A673 (cell line): ENCODE measurements around the gene ZNF844. TPM values are rescaled to one million over a fixed set of nuclear protein-coding genes. Genes with fewer than 3 reads are reported as not detected.

Source experiments
- Bru-seq: library from RNA; stranded (reverse); fragments of 400-500 nt; gene quantifications from one replicate; lab custom pipeline; 2021; lab: Mats Ljungman, UMichigan
- BruChase-seq, 2 experiments: library from RNA; stranded (reverse); fragments of 400-500 nt; gene quantifications; one replicate each; lab custom pipeline; 2021; lab: Mats Ljungman, UMichigan
- BruUV-seq: library from RNA; stranded (reverse); fragments of 400-500 nt; replicated peaks from 2 replicates; lab custom pipeline; 2021; lab: Mats Ljungman, UMichigan
- CTCF ChIA-PET: fragments of 300-600 bp; sonication (Branson Sonifier 250); formaldehyde crosslinking; loops from one replicate; lab custom pipeline; 2022; ENCODE audit warnings: antibody characterized with exemption; lab: Charles Lee
- POLR2A ChIA-PET: fragments of 300-600 bp; sonication (Branson Sonifier 250); formaldehyde crosslinking; loops from one replicate; lab custom pipeline; 2022; ENCODE audit warnings: antibody characterized with exemption; ENCODE audit not compliant: low non-redundant PET; lab: Charles Lee
- DNase-seq: peaks from one replicate; pipeline ENCODE4 v3.0.0-alpha.2; 2015; ENCODE audit warnings: low spot score
- H3K27ac ChIP-seq: fragments of 200-600 bp; sonication (generic); 2 replicates; pipeline ENCODE4 v1.5.1; 2016; ENCODE audit warnings: mixed run types, low read depth, mild to moderate bottlenecking, mixed read lengths, antibody characterized with exemption, low read length; ENCODE audit not compliant: poor library complexity, severe bottlenecking
- H3K27me3 ChIP-seq: fragments of 200-600 bp; sonication (generic); replicated peaks from 2 replicates; pipeline ENCODE4 v1.6.1; 2017; ENCODE audit warnings: mixed run types, low read depth, mild to moderate bottlenecking, mixed read lengths, antibody characterized with exemption, low read length; ENCODE audit not compliant: insufficient read depth, poor library complexity
- H3K36me3 ChIP-seq: fragments of 200-600 bp; sonication (generic); 2 replicates; pipeline ENCODE4 v1.6.1; 2016; ENCODE audit warnings: mixed run types, mild to moderate bottlenecking, mixed read lengths, antibody characterized with exemption, low read length; ENCODE audit not compliant: insufficient read depth, poor library complexity, severe bottlenecking
- H3K4me1 ChIP-seq: fragments of 200-600 bp; sonication (generic); 2 replicates; pipeline ENCODE4 v1.6.1; 2017; ENCODE audit warnings: mixed run types, mild to moderate bottlenecking, mixed read lengths, antibody characterized with exemption, low read length; ENCODE audit not compliant: insufficient read depth, poor library complexity, severe bottlenecking
- H3K4me3 ChIP-seq: fragments of 200-600 bp; sonication (generic); 2 replicates; pipeline ENCODE4 v1.5.1; 2016; ENCODE audit warnings: low read depth, mixed run types, mild to moderate bottlenecking, mixed read lengths, low read length; ENCODE audit not compliant: poor library complexity, severe bottlenecking
- H3K9me3 ChIP-seq: fragments of 200-600 bp; sonication (generic); 2 replicates; pipeline ENCODE4 v1.6.1; 2016; ENCODE audit warnings: mixed run types, low read depth, mild to moderate bottlenecking, mixed read lengths, antibody characterized with exemption, low read length; ENCODE audit not compliant: poor library complexity, severe bottlenecking
- CTCF ChIP-seq: fragments of 300-800, 200-600 bp; sonication (generic); conservative IDR thresholded peaks from 2 replicates; pipeline ENCODE4 v1.5.1; 2017; ENCODE audit warnings: low read depth, mild to moderate bottlenecking, antibody characterized with exemption, low read length, moderate library complexity, mixed read lengths
- EZH2 ChIP-seq: fragments of 200-600 bp; sonication (generic); IDR thresholded peaks from 2 replicates; pipeline ENCODE4 v1.6.1; 2017; ENCODE audit warnings: borderline replicate concordance, low read depth, mild to moderate bottlenecking, mixed read lengths, antibody characterized with exemption, low read length; ENCODE audit not compliant: poor library complexity, severe bottlenecking
- intact Hi-C: fragments of 100-400 bp; cut with micrococcal nuclease; formaldehyde crosslinking; loops from one replicate; pipeline ENCODE4 v1.10.0; 2022; ENCODE audit not compliant: unreplicated experiment
- long read RNA-seq: library from polyadenylated mRNA; stranded (forward); transcript quantifications from one replicate; pipeline ENCODE4 v2.0.0, GENCODE V29; 2022
- total RNA-seq: library from RNA; stranded (reverse); gene quantifications from 2 replicates; pipeline ENCODE4 v1.2.3, GENCODE V29; 2021

ZNF844 gene
- 1.5 TPM in 2 replicates for total RNA-seq
- percentile 43 among the genes with signal in this experiment for Bru-seq, nascent RNA
- BruChase-seq, experiment 1, labeled RNA remaining after a 2-hour chase, result percentile 46 among the genes with signal in this experiment
- BruChase-seq, experiment 2, labeled RNA remaining after a 6-hour chase, result percentile 45 among the genes with signal in this experiment
- long read RNA-seq, full-length matches to known transcripts, result 1 of 4 reads
- long read RNA-seq, partial matches to known transcripts, result 0 of 4 reads
- long read RNA-seq, other reads (novel, unspliced or antisense), result 3 of 4 reads

DNA sequence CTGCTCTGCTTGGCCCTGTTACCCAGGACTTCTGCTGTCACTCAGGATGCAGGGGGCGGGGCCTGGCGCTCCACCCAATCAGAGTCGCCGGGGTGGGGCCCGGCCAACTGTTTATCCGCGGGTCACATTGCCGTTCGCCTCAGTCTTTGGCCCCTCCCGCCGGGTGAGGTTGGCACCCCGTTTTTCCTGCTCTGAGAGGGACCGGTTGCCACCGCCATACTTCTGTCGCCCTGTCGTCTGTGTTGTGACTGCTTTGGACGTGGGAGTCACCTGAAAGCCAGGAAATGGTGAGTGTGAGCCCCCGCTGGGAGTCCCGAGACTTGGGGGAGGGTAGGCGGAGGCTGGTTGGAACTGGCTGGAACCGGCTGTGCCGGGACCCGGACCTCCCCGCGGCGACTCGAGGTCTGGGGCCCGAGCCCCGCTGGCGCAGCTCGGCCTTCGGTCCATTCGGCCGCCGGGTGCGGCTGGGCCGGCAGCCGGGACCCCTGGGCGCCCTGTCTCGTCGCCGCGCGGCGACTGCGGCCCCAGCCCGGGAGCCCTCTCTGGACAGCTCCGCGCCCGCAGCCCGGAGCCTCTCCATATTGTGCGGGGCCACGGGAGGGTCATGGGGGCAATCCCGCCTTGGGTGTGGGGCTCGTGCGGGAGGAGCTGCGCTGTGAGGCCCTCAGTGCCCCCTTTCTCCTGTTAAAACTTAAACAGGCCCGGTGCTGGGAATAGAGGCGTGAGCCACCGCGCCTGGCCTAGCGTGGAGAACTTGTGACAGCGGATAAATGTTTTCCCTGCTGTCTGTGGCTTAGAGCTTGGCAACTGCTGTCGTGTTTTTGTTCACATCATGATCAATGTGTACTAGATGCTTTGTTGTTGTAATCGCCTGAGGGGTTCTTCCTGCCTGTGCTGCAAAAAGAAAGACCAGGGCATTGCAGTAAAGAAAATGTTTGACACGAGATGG, at the start of gene ZNF844:
Gene ZNF844 (plus strand): TSS at position 142 of the 949 bp plus-strand sequence. CDS start 143 bp downstream, at position 285.
- CTCF ChIA-PET, result interaction anchor here (0.5 kb wide), 1 partner anchor 1775 kb away, joined by 3 read pairs; the partner anchor contains the start of gene ICAM5
- no peak for TF ChIP-seq CTCF
- TF ChIP-seq EZH2, result no peak
- TSS peak; percentile 69 for BruUV-seq

GRCh38 chr19:12015015-12015752, 49.3 kb upstream of the ZNF844 start:
- H3K4me1 ChIP-seq, result no peaks in the 10 kb centered on the region
- no peaks in the 10 kb centered on the region for H3K27me3 ChIP-seq
- peaks cover 61% of the 10 kb centered on the region for H3K9me3 ChIP-seq
- ChIA-PET POLR2A (no interaction called here), CTCF (no interaction called here)
- no peak overlapping the region for H3K27ac ChIP-seq
- BruUV-seq, result no TSS peak
- H3K36me3 ChIP-seq, result peaks cover 37% of the 10 kb centered on the region
- H3K4me3 ChIP-seq, result no peak overlapping the region
- no peak for TF ChIP-seq CTCF
- intact Hi-C loops, result no loop called here
- no peak for DNase-seq

More for the DNA sequence above, at the start of gene ZNF844:
- H3K36me3 ChIP-seq, result no peaks in the 10 kb centered on the region
- no peaks in the 10 kb centered on the region for H3K9me3 ChIP-seq
- intact Hi-C loops, result no loop called here
- H3K4me3 ChIP-seq, result peak within 1 kb of the TSS; percentile 67
- H3K4me1 ChIP-seq, result no peaks in the 10 kb centered on the region
- DNase-seq, result peak; percentile 67
- H3K27me3 ChIP-seq, result no peaks in the 10 kb centered on the region
- POLR2A ChIA-PET, result no interaction called here
- H3K27ac ChIP-seq, result no peak within 1 kb of the TSS

DNA sequence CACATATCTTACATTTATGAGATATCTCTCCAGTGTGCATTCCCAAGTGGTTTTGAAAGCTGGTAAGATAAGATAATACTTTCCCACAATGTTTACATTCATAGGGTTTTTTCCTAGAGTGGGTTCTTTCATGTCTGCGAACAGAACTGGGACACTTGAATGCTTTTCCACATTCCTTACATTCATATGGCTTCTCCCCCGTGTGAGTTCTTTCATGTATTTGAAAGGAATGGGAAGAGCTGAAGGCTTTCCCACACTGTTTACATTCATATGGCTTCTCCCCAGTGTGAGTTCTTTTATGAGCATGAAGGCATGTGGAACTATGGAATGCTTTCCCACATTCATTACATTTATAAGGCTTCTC, 48.8 kb upstream of the ZNF844 start:
- ChIA-PET CTCF (no interaction called here), POLR2A (no interaction called here)
- no peak for DNase-seq
- peaks cover 61% of the 10 kb centered on the region for H3K9me3 ChIP-seq
- intact Hi-C loops, result no loop called here
- H3K27me3 ChIP-seq, result no peaks in the 10 kb centered on the region
- TF ChIP-seq CTCF, result no peak
- TF ChIP-seq EZH2, result no peak
- BruUV-seq, result no TSS peak
- H3K4me3 ChIP-seq, result no peak overlapping the region
- H3K36me3 ChIP-seq, result peaks cover 37% of the 10 kb centered on the region
- no peaks in the 10 kb centered on the region for H3K4me1 ChIP-seq
- H3K27ac ChIP-seq, result no peak overlapping the region
